HCT116 (cell line): ENCODE data around the gene ACLY.

ENCODE experiments used
- CTCF ChIP-seq, 3 experiments: fragments of 200-600 bp in 1 of 3; sonication (generic) in 1 of 3; IDR thresholded peaks in 2 of 3; conservative IDR thresholded peaks in 1 of 3; 2 replicates each; pipeline ENCODE4 v1.5.1; 2012 to 2017; ENCODE audit warnings: low read depth in 2 of 3, low read length in 2 of 3, antibody characterized with exemption in 1 of 3, borderline replicate concordance in 1 of 3, control low read depth in 1 of 3, mild to moderate bottlenecking in 1 of 3, mixed read lengths in 1 of 3, mixed run types in 1 of 3, moderate library complexity in 1 of 3; ENCODE audit not compliant: insufficient read depth in 1 of 3
- EZH2 ChIP-seq: fragments of 200-600 bp; sonication (generic); IDR thresholded peaks from 2 replicates; pipeline ENCODE4 v1.6.1; 2017; ENCODE audit warnings: antibody characterized with exemption, mixed run types
- POLR2A ChIP-seq: IDR thresholded peaks from 2 replicates; pipeline ENCODE4 v1.7.0; 2011; ENCODE audit warnings: borderline replicate concordance; ENCODE audit not compliant: insufficient read depth, insufficient read length; ENCODE audit errors: extremely low read depth
- RAD21 ChIP-seq: IDR thresholded peaks from 2 replicates; pipeline ENCODE4 v1.6.1; 2012; ENCODE audit warnings: low read depth, mild to moderate bottlenecking
- ZFX ChIP-seq: fragments of 450-650 bp; IDR thresholded peaks from 2 replicates; pipeline ENCODE4 v1.6.1; 2017

- TF ChIP-seq EZH2 (no peak), CTCF (IDR thresholded peaks at IDR 0.05 in 2 of 3, conservative IDR thresholded peaks at IDR 0.05 in 1 of 3; ENCODE audit: borderline replicate concordance in 1 of 3, insufficient read depth in 1 of 3, low read depth in 2 of 3, low read length in 2 of 3) (no peak), ZFX (no peak), POLR2A (no peak), RAD21 (no peak)
These were observed 100.7 kb downstream of the ACLY start for GRCh38 chr17:41818024-41818423.
